Keratinocyte (primary cell): ENCODE data around the gene EYS.

Source experiments
- EZH2 ChIP-seq: IDR thresholded peaks from one replicate; pipeline ENCODE4 v1.6.1; 2012; ENCODE audit warnings: inconsistent platforms, mild to moderate bottlenecking, low read length, moderate library complexity
- TF ChIP-seq, protein P1 (sequence below), 3 experiments: IDR thresholded peaks in 1 of 3; conservative IDR thresholded peaks in 1 of 3; optimal IDR thresholded peaks in 1 of 3; 2 replicates in 2 of 3; 3 replicates in 1 of 3; pipeline versions ENCODE3 to v1.5.1; 2011; ENCODE audit warnings: low read length in 3 of 3, mild to moderate bottlenecking in 3 of 3, moderate library complexity in 2 of 3, control low read depth in 1 of 3, inconsistent platforms in 1 of 3; ENCODE audit not compliant: insufficient read depth in 2 of 3; ENCODE audit errors: extremely low read depth in 1 of 3

DNA sequence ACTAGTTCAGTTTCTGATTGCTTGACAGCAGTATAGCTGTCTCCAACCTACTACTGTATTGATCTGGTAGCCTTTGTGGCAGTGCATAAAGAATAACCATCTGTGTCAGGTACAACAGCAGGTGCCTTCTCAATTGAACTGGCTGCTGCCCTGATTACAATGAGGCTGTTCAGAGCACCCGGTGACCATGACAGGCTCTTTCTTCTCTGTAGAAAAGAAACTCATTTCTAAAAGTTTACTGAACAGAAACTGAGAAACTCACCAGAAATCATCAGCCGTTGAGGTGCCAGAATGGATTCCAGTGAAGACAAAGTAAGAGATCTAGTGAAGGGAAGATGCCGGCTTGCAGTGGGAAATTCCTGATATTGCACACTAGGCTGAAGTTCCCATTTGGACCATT, 1117.1 kb downstream of the EYS start:
- TF ChIP-seq EZH2 = no peak
- TF ChIP-seq, protein P1, sequence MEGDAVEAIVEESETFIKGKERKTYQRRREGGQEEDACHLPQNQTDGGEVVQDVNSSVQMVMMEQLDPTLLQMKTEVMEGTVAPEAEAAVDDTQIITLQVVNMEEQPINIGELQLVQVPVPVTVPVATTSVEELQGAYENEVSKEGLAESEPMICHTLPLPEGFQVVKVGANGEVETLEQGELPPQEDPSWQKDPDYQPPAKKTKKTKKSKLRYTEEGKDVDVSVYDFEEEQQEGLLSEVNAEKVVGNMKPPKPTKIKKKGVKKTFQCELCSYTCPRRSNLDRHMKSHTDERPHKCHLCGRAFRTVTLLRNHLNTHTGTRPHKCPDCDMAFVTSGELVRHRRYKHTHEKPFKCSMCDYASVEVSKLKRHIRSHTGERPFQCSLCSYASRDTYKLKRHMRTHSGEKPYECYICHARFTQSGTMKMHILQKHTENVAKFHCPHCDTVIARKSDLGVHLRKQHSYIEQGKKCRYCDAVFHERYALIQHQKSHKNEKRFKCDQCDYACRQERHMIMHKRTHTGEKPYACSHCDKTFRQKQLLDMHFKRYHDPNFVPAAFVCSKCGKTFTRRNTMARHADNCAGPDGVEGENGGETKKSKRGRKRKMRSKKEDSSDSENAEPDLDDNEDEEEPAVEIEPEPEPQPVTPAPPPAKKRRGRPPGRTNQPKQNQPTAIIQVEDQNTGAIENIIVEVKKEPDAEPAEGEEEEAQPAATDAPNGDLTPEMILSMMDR (optimal IDR thresholded peaks at IDR 0.05 in 1 of 3, IDR thresholded peaks at IDR 0.05 in 1 of 3, conservative IDR thresholded peaks at IDR 0.05 in 1 of 3; ENCODE audit: extremely low read depth in 1 of 3, insufficient read depth in 2 of 3, low read length in 3 of 3) = no peak
